Measurements from ENCODE around the gene C12orf57. TPM values are rescaled to one million over a fixed set of nuclear protein-coding genes. Genes with fewer than 3 reads are reported as not detected.

Gene C12orf57
- total and polyA plus RNA-seq, 5 donors: 262 to 441 (median 281) TPM

DNA sequence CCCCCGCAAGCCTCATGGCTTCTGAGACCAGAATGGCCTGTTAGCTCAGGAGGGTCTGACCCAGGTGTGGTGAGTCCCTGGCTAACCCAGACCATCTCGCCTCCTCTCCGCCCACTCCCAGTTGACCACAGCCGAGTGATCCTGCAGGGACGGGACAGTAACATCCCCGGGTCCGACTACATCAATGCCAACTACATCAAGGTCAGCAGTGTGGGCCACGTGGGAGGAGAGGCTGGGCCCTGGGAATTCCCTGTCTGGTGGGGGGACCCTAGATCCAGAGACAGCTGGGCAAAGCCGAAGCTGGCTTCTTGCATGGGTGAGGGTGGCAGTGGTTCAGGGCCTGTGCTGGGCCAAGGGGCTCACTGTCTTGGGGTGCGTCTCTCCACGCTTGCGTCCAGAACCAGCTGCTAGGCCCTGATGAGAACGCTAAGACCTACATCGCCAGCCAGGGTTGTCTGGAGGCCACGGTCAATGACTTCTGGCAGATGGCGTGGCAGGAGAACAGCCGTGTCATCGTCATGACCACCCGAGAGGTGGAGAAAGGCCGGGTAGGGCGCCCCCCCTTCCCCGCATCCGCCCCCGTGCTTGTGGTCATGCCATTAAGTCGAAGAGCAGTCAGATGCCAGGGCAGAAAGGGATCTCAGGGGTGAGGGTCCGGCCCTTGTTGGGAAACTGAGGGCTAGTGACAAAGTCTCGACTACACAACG, 12.4 kb downstream of the C12orf57 start:
- Histone ChIP-seq H3K9me3 (ENCODE audit: control insufficient read depth, low read length) (no peaks in the 10 kb centered on the region), H3K4me1 (ENCODE audit: control insufficient read depth, insufficient read depth, low read length) (peaks cover 1% of the 10 kb centered on the region), H3K27ac (ENCODE audit: low read length) (no peak overlapping the region), H3K4me3 (ENCODE audit: low read length) (no peak overlapping the region), H3K27me3 (ENCODE audit: control insufficient read depth, insufficient read depth) (no peaks in the 10 kb centered on the region)
- intact Hi-C loops (cut with DNase I): loop anchor here in 1 of 4 donors (10.0 kb wide), 1 partner anchor 149 kb away; the partner anchor contains the start of gene C1RL
- peak in 2 of 3 donors; percentile 41 to 42 for DNase-seq
- ATAC-seq: no peak
- 82% methylated on average over 28 of the region's 28 CpGs for WGBS

DNA sequence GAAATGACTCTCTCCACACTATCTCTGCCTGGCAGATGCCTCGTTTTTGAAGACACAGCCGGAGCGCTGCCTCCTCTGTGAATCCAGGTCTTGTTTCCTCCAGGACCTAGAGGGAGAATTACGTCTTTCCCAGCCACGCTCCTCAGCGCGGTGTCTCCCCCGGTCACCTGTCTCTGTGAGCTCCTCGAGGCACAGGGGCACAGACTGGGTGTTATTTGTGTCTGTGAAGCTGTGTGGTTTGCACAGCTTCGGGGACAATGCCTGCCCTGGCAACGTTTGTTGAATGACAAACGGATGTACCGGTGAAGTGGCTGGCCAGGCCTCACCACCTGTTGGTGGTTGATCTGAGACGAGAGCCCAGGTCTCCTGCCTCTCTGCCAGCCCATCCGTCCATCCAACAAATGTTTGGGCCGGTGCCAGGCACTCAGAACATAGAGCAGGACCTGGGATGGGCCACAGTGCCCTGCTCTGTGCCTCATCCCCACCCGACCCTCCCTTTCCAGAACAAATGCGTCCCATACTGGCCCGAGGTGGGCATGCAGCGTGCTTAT, 13.4 kb downstream of the C12orf57 start:
- intact Hi-C loops (cut with DNase I): loop anchor here in 1 of 4 donors (10.0 kb wide), 1 partner anchor 148 kb away; the partner anchor contains the start of gene C1RL
- Histone ChIP-seq H3K4me1 (ENCODE audit: control insufficient read depth, insufficient read depth, low read length) (peaks cover 2% of the 10 kb centered on the region), H3K27me3 (ENCODE audit: control insufficient read depth, insufficient read depth) (no peaks in the 10 kb centered on the region), H3K4me3 (ENCODE audit: low read length) (no peak overlapping the region), H3K9me3 (ENCODE audit: control insufficient read depth, low read length) (no peaks in the 10 kb centered on the region), H3K27ac (ENCODE audit: low read length) (no peak overlapping the region)
- ATAC-seq (no peak), DNase-seq (peak in 2 of 3 donors; percentile 51 to 54)
- WGBS: 86% methylated on average over 20 of the region's 20 CpGs

DNA sequence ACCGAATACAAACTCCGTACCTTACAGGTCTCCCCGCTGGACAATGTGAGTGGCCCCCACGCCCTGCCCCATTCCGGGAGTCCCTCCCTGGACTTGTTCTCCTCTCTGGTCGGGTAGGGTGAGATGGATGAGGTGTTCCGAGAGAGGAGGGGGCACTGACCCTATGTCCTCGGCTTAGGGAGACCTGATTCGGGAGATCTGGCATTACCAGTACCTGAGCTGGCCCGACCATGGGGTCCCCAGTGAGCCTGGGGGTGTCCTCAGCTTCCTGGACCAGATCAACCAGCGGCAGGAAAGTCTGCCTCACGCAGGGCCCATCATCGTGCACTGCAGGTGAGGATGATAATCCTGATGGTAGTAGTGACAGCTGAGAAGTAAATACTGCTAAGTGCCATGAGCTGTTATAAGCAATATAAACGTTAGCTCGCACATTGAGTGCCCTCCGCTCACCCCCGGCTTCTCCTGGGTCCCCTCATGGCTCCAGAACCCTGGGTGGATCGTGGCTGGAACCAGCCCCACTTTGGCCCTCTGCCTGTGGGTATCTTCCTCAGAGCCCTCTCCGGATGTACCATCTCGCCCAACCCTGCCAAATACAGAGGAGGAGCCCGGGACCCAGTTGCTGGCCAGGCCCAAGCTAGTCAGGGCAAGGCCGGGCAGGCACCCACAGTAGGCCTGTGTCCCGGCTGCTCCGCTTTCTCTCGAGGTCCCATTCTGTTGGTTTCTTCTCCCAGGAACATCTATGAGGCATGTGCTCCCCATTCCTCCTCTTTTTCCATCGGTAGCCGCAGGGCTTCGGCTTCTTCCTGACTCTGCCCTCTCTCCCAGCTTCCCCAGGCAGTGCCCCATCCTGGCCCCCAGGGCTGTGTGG, 14.2 kb downstream of the C12orf57 start:
- intact Hi-C loops (cut with DNase I): loop anchor here in 1 of 4 donors (10.0 kb wide), 1 partner anchor 147 kb away; the partner anchor contains the start of gene C1RL
- Histone ChIP-seq H3K4me3 (ENCODE audit: low read length) (no peak overlapping the region), H3K27ac (ENCODE audit: low read length) (no peak overlapping the region), H3K27me3 (ENCODE audit: control insufficient read depth, insufficient read depth) (no peaks in the 10 kb centered on the region), H3K4me1 (ENCODE audit: control insufficient read depth, insufficient read depth, low read length) (peaks cover 2% of the 10 kb centered on the region), H3K9me3 (ENCODE audit: control insufficient read depth, low read length) (no peaks in the 10 kb centered on the region)
- peak in 2 of 3 donors; percentile 37 to 55 for DNase-seq
- ATAC-seq: no peak
- 88% methylated on average over 28 of the region's 28 CpGs for WGBS

DNA sequence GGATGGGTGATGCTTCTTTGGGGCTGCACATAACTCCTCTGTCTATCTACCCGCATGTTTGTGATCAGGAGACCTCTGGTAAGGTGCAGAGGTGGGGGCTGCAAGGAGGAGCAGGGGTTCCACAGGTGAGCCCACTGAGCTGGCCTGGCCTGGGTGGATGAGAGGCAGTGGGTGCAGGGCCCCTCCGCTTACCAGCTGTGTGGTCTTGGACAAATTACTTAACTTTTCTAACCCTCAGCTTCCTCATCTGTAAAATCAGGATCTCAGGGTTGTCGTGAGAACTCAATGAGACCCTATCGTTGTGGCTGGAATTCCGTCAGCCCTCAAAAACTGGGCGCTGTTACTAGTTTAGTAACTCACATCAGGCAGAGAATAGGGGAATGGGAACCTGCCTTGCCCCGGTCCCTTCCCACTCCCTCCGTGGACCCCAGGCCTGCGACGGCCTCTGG, 14.8 kb downstream of the C12orf57 start:
- intact Hi-C loops (cut with DNase I): loop anchor here in 1 of 4 donors (10.0 kb wide), 1 partner anchor 146 kb away; the partner anchor contains the start of gene C1RL
- H3K4me1 ChIP-seq (ENCODE audit: control insufficient read depth, insufficient read depth, low read length): peaks cover 2% of the 10 kb centered on the region
- no peaks in the 10 kb centered on the region for H3K27me3 ChIP-seq (ENCODE audit: control insufficient read depth, insufficient read depth)
- H3K27ac ChIP-seq (ENCODE audit: low read length): peak overlapping the region; percentile 0
- no peak overlapping the region for H3K4me3 ChIP-seq (ENCODE audit: low read length)
- H3K9me3 ChIP-seq (ENCODE audit: control insufficient read depth, low read length): no peaks in the 10 kb centered on the region
- ATAC-seq (no peak), DNase-seq (peak in 1 of 3 donors; percentile 33)
- WGBS: 56% methylated on average over 10 of the region's 10 CpGs

DNA sequence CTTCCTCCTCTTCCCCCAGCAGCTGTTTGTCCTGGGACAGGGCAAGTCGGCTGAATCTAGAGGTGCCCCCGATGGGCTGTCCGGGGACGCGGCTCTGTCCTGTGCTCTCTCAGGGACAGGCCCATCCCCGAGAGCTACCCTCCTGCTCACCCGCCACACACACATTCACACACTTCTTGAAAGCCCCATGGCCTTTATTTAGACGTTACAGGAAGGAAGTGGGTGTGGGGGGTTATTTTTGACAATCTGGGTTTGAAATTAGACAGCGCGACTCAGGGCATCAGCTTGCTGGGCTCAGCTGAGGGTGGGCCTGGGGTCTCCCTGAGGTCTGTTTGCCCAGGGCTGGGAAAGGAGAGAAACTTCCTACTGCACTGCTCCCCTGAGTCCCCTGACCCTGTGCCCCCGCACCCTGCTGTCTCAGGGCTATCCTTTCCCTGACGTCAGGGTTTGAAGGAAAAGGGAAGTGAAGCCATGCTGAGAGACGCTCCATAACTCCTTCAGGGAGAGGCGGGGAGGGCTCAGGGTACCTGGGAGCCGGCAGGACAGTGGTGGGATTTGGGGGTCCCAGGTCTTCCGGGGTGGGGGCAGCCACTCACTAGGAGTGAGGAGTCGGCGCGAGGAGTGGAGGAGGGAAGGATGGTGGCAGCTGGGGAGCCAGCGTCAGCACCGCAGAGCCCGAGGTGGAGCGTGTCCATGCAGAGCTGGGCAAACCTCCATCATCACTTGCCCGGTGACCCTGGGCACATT, 15.4 kb downstream of the C12orf57 start:
- H3K4me1 ChIP-seq (ENCODE audit: control insufficient read depth, insufficient read depth, low read length): peaks cover 2% of the 10 kb centered on the region
- no peaks in the 10 kb centered on the region for H3K9me3 ChIP-seq (ENCODE audit: control insufficient read depth, low read length)
- no peak overlapping the region for H3K4me3 ChIP-seq (ENCODE audit: low read length)
- intact Hi-C loops (cut with DNase I): loop anchor here in 1 of 4 donors (10.0 kb wide), 1 partner anchor 146 kb away; the partner anchor contains the start of gene C1RL
- ATAC-seq (peak in 1 of 2 donors; percentile 52), DNase-seq (peak in 2 of 3 donors; percentile 67 to 69)
- H3K27ac ChIP-seq (ENCODE audit: low read length): peak overlapping the region; percentile 62
- H3K27me3 ChIP-seq (ENCODE audit: control insufficient read depth, insufficient read depth): no peaks in the 10 kb centered on the region
- 51% methylated on average over 24 of the region's 24 CpGs for WGBS

DNA sequence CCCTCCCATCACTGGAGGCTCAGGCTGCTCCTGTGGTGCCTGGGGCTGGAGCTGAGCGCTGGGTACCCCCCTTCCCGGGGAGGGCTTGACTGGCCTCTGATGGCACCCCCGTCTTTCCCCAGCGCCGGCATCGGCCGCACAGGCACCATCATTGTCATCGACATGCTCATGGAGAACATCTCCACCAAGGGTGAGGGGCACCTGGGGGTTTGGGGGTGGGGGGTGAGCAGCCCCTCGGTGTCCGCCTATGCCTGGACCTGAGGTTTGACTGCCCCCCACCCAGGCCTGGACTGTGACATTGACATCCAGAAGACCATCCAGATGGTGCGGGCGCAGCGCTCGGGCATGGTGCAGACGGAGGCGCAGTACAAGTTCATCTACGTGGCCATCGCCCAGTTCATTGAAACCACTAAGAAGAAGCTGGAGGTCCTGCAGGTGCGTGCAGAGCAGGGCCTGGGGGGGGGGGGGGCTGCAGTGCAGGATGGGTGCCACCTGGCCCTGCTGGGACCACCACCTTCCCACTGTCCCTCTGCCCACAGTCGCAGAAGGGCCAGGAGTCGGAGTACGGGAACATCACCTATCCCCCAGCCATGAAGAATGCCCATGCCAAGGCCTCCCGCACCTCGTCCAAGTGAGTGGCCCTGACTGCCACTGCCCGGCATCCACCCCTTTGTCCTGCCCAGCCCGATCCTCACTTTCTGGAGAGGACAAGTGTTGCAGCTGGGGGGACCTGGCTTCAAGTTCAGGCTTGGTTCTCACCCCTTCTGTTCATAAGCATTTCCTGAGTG, 16.2 kb downstream of the C12orf57 start:
- WGBS: 90% methylated on average over 26 of the region's 26 CpGs
- Histone ChIP-seq H3K27ac (ENCODE audit: low read length) (peak overlapping the region; percentile 62), H3K4me3 (ENCODE audit: low read length) (no peak overlapping the region)

DNA sequence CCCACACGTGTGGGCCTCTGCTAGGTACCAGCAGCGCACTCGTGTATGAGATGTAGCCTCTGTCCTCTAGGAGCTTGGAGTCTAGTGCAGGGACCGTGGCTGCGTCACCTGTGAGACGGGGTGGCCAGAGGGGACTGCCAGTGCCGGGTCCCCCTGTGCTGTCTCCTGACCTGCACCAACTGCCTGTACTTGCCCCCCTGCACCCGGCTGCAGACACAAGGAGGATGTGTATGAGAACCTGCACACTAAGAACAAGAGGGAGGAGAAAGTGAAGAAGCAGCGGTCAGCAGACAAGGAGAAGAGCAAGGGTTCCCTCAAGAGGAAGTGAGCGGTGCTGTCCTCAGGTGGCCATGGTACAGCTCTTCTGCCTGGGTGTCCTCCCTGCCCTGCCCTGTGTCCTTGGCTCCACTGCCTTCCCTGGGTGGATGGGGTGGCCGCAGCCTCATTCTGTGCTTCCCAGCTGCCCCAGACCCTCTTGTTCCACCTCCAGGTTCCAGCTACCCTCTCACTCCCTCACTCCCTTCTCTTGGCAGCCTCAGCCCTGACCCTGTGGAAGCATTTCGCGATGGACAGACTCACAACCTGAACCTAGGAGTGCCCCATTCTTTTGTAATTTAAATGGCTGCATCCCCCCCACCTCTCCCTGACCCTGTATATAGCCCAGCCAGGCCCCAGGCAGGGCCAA, 16.9 kb downstream of the C12orf57 start:
- peaks cover 5% of the 10 kb centered on the region for H3K4me1 ChIP-seq (ENCODE audit: control insufficient read depth, insufficient read depth, low read length)
- intact Hi-C loops (cut with DNase I): no loop called here
- H3K9me3 ChIP-seq (ENCODE audit: control insufficient read depth, low read length): no peaks in the 10 kb centered on the region
- peak overlapping the region; percentile 28 for H3K27ac ChIP-seq (ENCODE audit: low read length)
- ATAC-seq (no peak), DNase-seq (peak in 2 of 3 donors; percentile 42 to 57)
- WGBS: 75% methylated on average over 13 of the region's 13 CpGs
- H3K27me3 ChIP-seq (ENCODE audit: control insufficient read depth, insufficient read depth): no peaks in the 10 kb centered on the region
- H3K4me3 ChIP-seq (ENCODE audit: low read length): no peak overlapping the region

More for the DNA sequence above, 16.2 kb downstream of the C12orf57 start:
- intact Hi-C loops (cut with DNase I): loop anchor here in 1 of 4 donors (10.0 kb wide), 1 partner anchor 145 kb away; the partner anchor contains the start of gene C1RL
- DNase-seq: peak in 2 of 3 donors; percentile 56 to 63
- Histone ChIP-seq H3K9me3 (ENCODE audit: control insufficient read depth, low read length) (no peaks in the 10 kb centered on the region), H3K4me1 (ENCODE audit: control insufficient read depth, insufficient read depth, low read length) (peaks cover 5% of the 10 kb centered on the region), H3K27me3 (ENCODE audit: control insufficient read depth, insufficient read depth) (no peaks in the 10 kb centered on the region)
- ATAC-seq: no peak

DNA sequence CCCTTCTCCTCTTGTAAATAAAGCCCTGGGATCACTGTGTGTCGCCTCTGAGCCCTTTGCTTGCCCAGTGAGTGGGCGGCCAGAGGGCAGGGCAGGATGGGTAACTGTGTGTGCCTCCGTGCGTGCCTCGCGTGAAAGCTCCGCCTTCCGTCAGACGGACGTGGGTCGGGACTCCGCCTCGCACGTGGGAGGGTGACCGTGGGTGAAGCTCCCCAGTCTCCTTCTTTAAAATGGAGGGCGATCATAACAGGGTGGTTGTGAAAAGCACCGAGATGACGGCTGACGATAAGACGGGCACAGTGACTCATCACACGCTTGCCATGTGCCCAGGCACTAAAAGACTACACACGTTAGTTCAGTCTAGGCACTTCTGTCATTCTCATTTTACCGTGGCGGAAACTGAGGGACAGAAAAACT, 17.5 kb downstream of the C12orf57 start:
- peak; percentile 70 to 86 (median 81) for DNase-seq
- intact Hi-C loops (cut with DNase I): no loop called here
- Histone ChIP-seq H3K9me3 (ENCODE audit: control insufficient read depth, low read length) (no peaks in the 10 kb centered on the region), H3K4me1 (ENCODE audit: control insufficient read depth, insufficient read depth, low read length) (peaks cover 5% of the 10 kb centered on the region), H3K27me3 (ENCODE audit: control insufficient read depth, insufficient read depth) (no peaks in the 10 kb centered on the region), H3K27ac (ENCODE audit: low read length) (peak overlapping the region; percentile 28), H3K4me3 (ENCODE audit: low read length) (no peak overlapping the region)
- WGBS: 38% methylated on average over 24 of the region's 24 CpGs
- ATAC-seq: peak; percentile 13 to 17

DNA sequence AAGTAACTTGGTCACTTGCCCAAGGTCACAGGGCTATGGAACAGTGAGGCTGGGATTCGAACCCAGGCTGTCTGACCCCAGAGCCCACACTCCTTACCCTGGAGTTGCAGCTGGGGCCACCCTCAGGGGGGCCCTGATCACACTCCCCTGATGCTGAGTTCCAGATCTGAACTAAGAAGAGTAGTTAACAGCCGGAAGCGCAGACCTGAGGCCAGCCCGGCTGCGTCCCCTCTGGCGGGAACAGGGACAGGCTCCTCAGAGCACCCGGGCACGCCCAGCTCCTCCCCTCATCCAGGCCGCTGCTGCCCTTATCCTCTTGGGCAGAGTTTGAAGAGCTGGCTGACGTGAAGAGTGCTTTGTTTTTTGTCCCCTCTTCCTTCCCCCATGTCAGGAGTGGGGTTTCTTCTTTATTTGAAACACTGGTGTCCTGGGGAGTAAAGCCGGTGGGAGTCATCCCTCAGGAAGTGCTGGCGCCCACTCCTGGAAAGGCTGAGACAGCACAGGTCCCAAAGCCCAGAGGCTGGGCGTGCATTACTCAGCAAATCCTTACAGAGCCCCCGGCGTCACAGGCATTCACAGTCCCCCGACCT, 18.0 kb downstream of the C12orf57 start:
- ATAC-seq (peak; percentile 57 to 64), DNase-seq (peak; percentile 78 to 89 (median 88))
- no peak overlapping the region for H3K4me3 ChIP-seq (ENCODE audit: low read length)
- no peaks in the 10 kb centered on the region for H3K27me3 ChIP-seq (ENCODE audit: control insufficient read depth, insufficient read depth)
- WGBS: 5% methylated on average over 16 of the region's 16 CpGs
- H3K27ac ChIP-seq (ENCODE audit: low read length): peak overlapping the region; percentile 1
- intact Hi-C loops (cut with DNase I): no loop called here
- peaks cover 5% of the 10 kb centered on the region for H3K4me1 ChIP-seq (ENCODE audit: control insufficient read depth, insufficient read depth, low read length)
- H3K9me3 ChIP-seq (ENCODE audit: control insufficient read depth, low read length): no peaks in the 10 kb centered on the region
